Measurements from ENCODE around the gene GNS.

Gene GNS

GRCh38 chr12:64687816-64688215 is 71.4 kb downstream of the GNS start:
- TF ChIP-seq CTCF (IDR thresholded peaks at IDR 0.05; ENCODE audit: extremely low read depth, insufficient read depth, missing control alignments) = no peak
- in situ Hi-C loops (cut with MboI; ENCODE audit: low pct_unique_long_range_greater_than_20kb, low sequenced_read_pairs, unreplicated experiment) = no loop called here
- DNase-seq (ENCODE audit: low spot score) = no peak

- DNase-seq (ENCODE audit: low spot score) = no peak
- in situ Hi-C loops (cut with MboI; ENCODE audit: low pct_unique_long_range_greater_than_20kb, low sequenced_read_pairs, unreplicated experiment) = no loop called here
- TF ChIP-seq CTCF (IDR thresholded peaks at IDR 0.05; ENCODE audit: extremely low read depth, insufficient read depth, missing control alignments) = no peak
Measured at GRCh38 chr12:64685605-64686004, 73.6 kb downstream of the GNS start.

GRCh38 chr12:64685050-64685449 is 74.2 kb downstream of the GNS start:
- no peak for DNase-seq (ENCODE audit: low spot score)
- no peak for TF ChIP-seq CTCF (IDR thresholded peaks at IDR 0.05; ENCODE audit: extremely low read depth, insufficient read depth, missing control alignments)
- in situ Hi-C loops (cut with MboI; ENCODE audit: low pct_unique_long_range_greater_than_20kb, low sequenced_read_pairs, unreplicated experiment) = no loop called here

- DNase-seq (ENCODE audit: low spot score) = no peak
- TF ChIP-seq CTCF (IDR thresholded peaks at IDR 0.05; ENCODE audit: extremely low read depth, insufficient read depth, missing control alignments) = no peak
- in situ Hi-C loops (cut with MboI; ENCODE audit: low pct_unique_long_range_greater_than_20kb, low sequenced_read_pairs, unreplicated experiment) = no loop called here
Measured at GRCh38 chr12:64683816-64684543, 75.2 kb downstream of the GNS start.

- in situ Hi-C loops (cut with MboI; ENCODE audit: low pct_unique_long_range_greater_than_20kb, low sequenced_read_pairs, unreplicated experiment) = no loop called here
- TF ChIP-seq CTCF (IDR thresholded peaks at IDR 0.05; ENCODE audit: extremely low read depth, insufficient read depth, missing control alignments) = no peak
- DNase-seq (ENCODE audit: low spot score) = no peak
Measured at GRCh38 chr12:64682572-64683277, 76.5 kb downstream of the GNS start.

GRCh38 chr12:64681200-64682052 is 77.8 kb downstream of the GNS start:
- in situ Hi-C loops (cut with MboI; ENCODE audit: low pct_unique_long_range_greater_than_20kb, low sequenced_read_pairs, unreplicated experiment) = no loop called here
- no peak for TF ChIP-seq CTCF (IDR thresholded peaks at IDR 0.05; ENCODE audit: extremely low read depth, insufficient read depth, missing control alignments)
- no peak for DNase-seq (ENCODE audit: low spot score)

All from GM13977 (cell line).